ENCODE measurements around the gene MCTP2. TPM values are rescaled to one million over a fixed set of nuclear protein-coding genes. Genes with fewer than 3 reads are reported as not detected.

MCTP2 gene
- total and polyA plus RNA-seq, 2 of the 8 experiments (the other 6 are each of a cell fraction or from before 2014, with no cell fraction given) = 3.4 to 4.5 TPM

- Histone ChIP-seq H3K4me2 (ENCODE audit: insufficient read depth in 1 of 2, low read depth in 2 of 2, low read length in 2 of 2) (no peak overlapping the region), H2BK120ac (replicated peaks; ENCODE audit: low read depth, low read length) (no peak overlapping the region), H3K14ac (ENCODE audit: insufficient read length) (no peak overlapping the region), H4K91ac (replicated peaks; ENCODE audit: insufficient read length, low read length) (no peak overlapping the region), H2BK20ac (ENCODE audit: low read length) (no peak overlapping the region), H3K56ac (replicated peaks; ENCODE audit: insufficient read length, low read depth, low read length) (no peak overlapping the region), H3K36me3 (ENCODE audit: control insufficient read depth in 2 of 4, insufficient read depth in 4 of 4, low read length in 3 of 4) (no peaks in the 10 kb centered on the region), H4K20me1 (replicated peaks in 1 of 2; ENCODE audit: control insufficient read depth in 1 of 2, insufficient read depth in 2 of 2, low read length in 2 of 2) (no peaks in the 10 kb centered on the region), H2BK15ac (ENCODE audit: low read length) (no peak overlapping the region), H3K9ac (replicated peaks in 1 of 4; ENCODE audit: extremely low read depth in 1 of 4, low read depth in 3 of 4, low read length in 3 of 4) (no peak overlapping the region), H3K18ac (ENCODE audit: extremely low read depth, low read length) (no peak overlapping the region), H2BK5ac (ENCODE audit: low read depth, low read length) (no peak overlapping the region), H3K23ac (ENCODE audit: insufficient read length) (no peak overlapping the region), H3K79me1 (ENCODE audit: low read depth, low read length) (no peaks in the 10 kb centered on the region), H3K4me1 (replicated peaks in 1 of 4; ENCODE audit: control insufficient read depth in 3 of 4, insufficient read depth in 4 of 4, low read length in 3 of 4) (peaks cover 0 to 5% (median 0%) of the 10 kb centered on the region in 4 experiments; a peak in 1 of 7 replicates), H2AK5ac (ENCODE audit: low read depth, low read length) (no peak overlapping the region), H4K8ac (ENCODE audit: extremely low read depth, insufficient read depth, low read length) (no peak overlapping the region), H3K27ac (ENCODE audit: low read depth, low read length) (no peak overlapping the region), H3K4me3 (ENCODE audit: extremely low read depth in 1 of 4, insufficient read depth in 2 of 4, low read depth in 3 of 4, low read length in 4 of 4) (no peak overlapping the region), H4K5ac (ENCODE audit: insufficient read length, low read depth, low read length) (no peak overlapping the region), H3K23me2 (ENCODE audit: low read depth, low read length) (no peaks in the 10 kb centered on the region), H2AFZ (ENCODE audit: low read length) (no peak overlapping the region), H3K9me3 (ENCODE audit: insufficient read depth in 2 of 2, low read depth in 1 of 2, low read length in 1 of 2) (no peaks in the 10 kb centered on the region), H3K27me3 (replicated peaks in 1 of 4; ENCODE audit: control insufficient read depth in 3 of 4, extremely low read depth in 1 of 4, insufficient read depth in 3 of 4, low read length in 3 of 4) (no peaks in the 10 kb centered on the region), H2BK12ac (ENCODE audit: low read depth, low read length) (no peak overlapping the region), H3K4ac (replicated peaks; ENCODE audit: insufficient read length, low read depth, low read length) (no peak overlapping the region), H3K79me2 (ENCODE audit: control insufficient read depth in 1 of 2, insufficient read depth in 2 of 2, low read length in 2 of 2) (no peaks in the 10 kb centered on the region)
- FAIRE-seq (no peak), DNase-seq (ENCODE audit: low read depth in 1 of 2, low spot score in 2 of 2) (no peak)
- POLR2A ChIA-PET (ENCODE audit: partially characterized antibody) = no interaction called here
- 94% methylated on average over 8 of the region's 8 CpGs; no CpG with 5 or more reads in 1 of the 2 experiments for WGBS, 2 experiments (ENCODE audit: extremely low coverage in 1 of 2, insufficient coverage in 1 of 2, insufficient read length in 1 of 2, insufficient replicate concordance in 2 of 2, low coverage in 1 of 2, low lambda C conversion rate in 2 of 2, missing lambda C conversion rate in 1 of 2)
- CTCF ChIA-PET (ENCODE audit: partially characterized antibody) = no interaction called here
- TF ChIP-seq RXRA (IDR thresholded peaks at IDR 0.05; ENCODE audit: insufficient read depth, low read depth, low read length) (no peak), SP1 (IDR thresholded peaks at IDR 0.05; ENCODE audit: low read depth, low read length) (no peak), TEAD4 (IDR thresholded peaks at IDR 0.05; ENCODE audit: low read depth, low read length) (no peak), KDM1A (IDR thresholded peaks at IDR 0.05; ENCODE audit: borderline replicate concordance, low read length) (no peak), YY1 (IDR thresholded peaks at IDR 0.05; ENCODE audit: low read depth, low read length) (no peak), HDAC6 (IDR thresholded peaks at IDR 0.05; ENCODE audit: low read depth, low read length) (no peak), EP300 (IDR thresholded peaks at IDR 0.05; ENCODE audit: borderline replicate concordance in 1 of 2, low read depth in 2 of 2, low read length in 2 of 2) (no peak), BRCA1 (IDR thresholded peaks at IDR 0.05; ENCODE audit: low read depth, low read length) (no peak), MAX (IDR thresholded peaks at IDR 0.05) (no peak), TAF7 (optimal IDR thresholded peaks at IDR 0.05; ENCODE audit: borderline replicate concordance, low read depth, low read length) (no peak), CHD1 (IDR thresholded peaks at IDR 0.05; ENCODE audit: low read depth, low read length) (no peak), RAD21 (IDR thresholded peaks at IDR 0.05 in 1 of 2, conservative IDR thresholded peaks at IDR 0.05 in 1 of 2; ENCODE audit: low read depth in 2 of 2, low read length in 2 of 2) (no peak), ASH2L (IDR thresholded peaks at IDR 0.05; ENCODE audit: low read length) (no peak), RFX5 (IDR thresholded peaks at IDR 0.05; ENCODE audit: borderline replicate concordance, low read depth, low read length) (no peak), NRF1 (IDR thresholded peaks at IDR 0.05; ENCODE audit: low read depth, low read length) (no peak)
These were observed 247.4 kb downstream of the MCTP2 start for GRCh38 chr15:94478763-94479162.
